Measurements from ENCODE around the gene SYNPO2. TPM values are rescaled to one million over a fixed set of nuclear protein-coding genes. Genes with fewer than 3 reads are reported as not detected.

The SYNPO2 gene
- total RNA-seq, 2 experiments from 2014 or later, result 0.22 to 0.41 TPM

- no peaks in the 10 kb centered on the region for H3K27me3 ChIP-seq (ENCODE audit: control insufficient read depth in 1 of 2, insufficient read depth in 2 of 2, low read length in 2 of 2)
- no peaks in the 10 kb centered on the region for H3K36me3 Mint-ChIP-seq (ENCODE audit: low read depth)
- CTCF ChIA-PET, result no interaction called here
- DNase-seq (no peak), ATAC-seq (ENCODE audit: poor library complexity) (no peak)
- H3K4me1 Mint-ChIP-seq (ENCODE audit: low read depth), result no peaks in the 10 kb centered on the region
- H3K9me3 Mint-ChIP-seq, result no peaks in the 10 kb centered on the region
- no peaks in the 10 kb centered on the region for H3K27me3 Mint-ChIP-seq
- TF ChIP-seq CTCF (IDR thresholded peaks at IDR 0.05), result no peak
- H3K9me3 ChIP-seq (ENCODE audit: control insufficient read depth in 1 of 2, insufficient read depth in 1 of 2, low read length in 2 of 2), result no peaks in the 10 kb centered on the region
- H3K36me3 ChIP-seq (ENCODE audit: insufficient read depth, low read length), result no peaks in the 10 kb centered on the region
- H3K4me3 Mint-ChIP-seq, result no peak overlapping the region
- POLR2A ChIA-PET, result no interaction called here
- intact Hi-C loops (cut with DNase I, micrococcal nuclease), result no loop called here
- no peak overlapping the region for H3K27ac ChIP-seq (ENCODE audit: low read depth in 1 of 2, low read length in 2 of 2)
- H3K4me1 ChIP-seq (ENCODE audit: insufficient read depth, low read length), result peaks cover 4% of the 10 kb centered on the region
- H3K27ac Mint-ChIP-seq, result no peak overlapping the region
- no peak overlapping the region for H3K4me3 ChIP-seq (ENCODE audit: low read length)
Measured at GRCh38 chr4:118867311-118868067, 21.2 kb upstream of the SYNPO2 start.

GRCh38 chr4:118869808-118870342, 18.8 kb upstream of the SYNPO2 start:
- H3K4me3 ChIP-seq (ENCODE audit: low read length), result no peak overlapping the region
- CTCF ChIA-PET, result no interaction called here
- no peaks in the 10 kb centered on the region for H3K4me1 Mint-ChIP-seq (ENCODE audit: low read depth)

GRCh38 chr4:118872181-118872580, 16.5 kb upstream of the SYNPO2 start:
- Histone ChIP-seq H3K27ac (ENCODE audit: low read depth in 1 of 2, low read length in 2 of 2) (no peak overlapping the region), H3K9me3 (ENCODE audit: control insufficient read depth in 1 of 2, insufficient read depth in 1 of 2, low read length in 2 of 2) (no peaks in the 10 kb centered on the region), H3K36me3 (ENCODE audit: insufficient read depth, low read length) (no peaks in the 10 kb centered on the region), H3K4me1 (ENCODE audit: insufficient read depth, low read length) (no peaks in the 10 kb centered on the region), H3K4me3 (ENCODE audit: low read length) (no peak overlapping the region), H3K27me3 (ENCODE audit: control insufficient read depth in 1 of 2, insufficient read depth in 2 of 2, low read length in 2 of 2) (no peaks in the 10 kb centered on the region)
- Mint-ChIP-seq H3K4me1 (ENCODE audit: low read depth) (no peaks in the 10 kb centered on the region), H3K27ac (no peak overlapping the region), H3K4me3 (no peak overlapping the region), H3K9me3 (no peaks in the 10 kb centered on the region), H3K27me3 (no peaks in the 10 kb centered on the region), H3K36me3 (ENCODE audit: low read depth) (peaks cover 11% of the 10 kb centered on the region)
- POLR2A ChIA-PET, result no interaction called here
- CTCF ChIA-PET, result no interaction called here
- ATAC-seq (ENCODE audit: poor library complexity), result no peak
- no peak for TF ChIP-seq CTCF (IDR thresholded peaks at IDR 0.05)
- DNase-seq, result no peak
- intact Hi-C loops (cut with DNase I, micrococcal nuclease), result no loop called here

More at GRCh38 chr4:118869808-118870342, 18.8 kb upstream of the SYNPO2 start:
- H3K9me3 ChIP-seq (ENCODE audit: control insufficient read depth in 1 of 2, insufficient read depth in 1 of 2, low read length in 2 of 2), result no peaks in the 10 kb centered on the region
- H3K9me3 Mint-ChIP-seq, result no peaks in the 10 kb centered on the region
- no peak overlapping the region for H3K27ac Mint-ChIP-seq
- POLR2A ChIA-PET, result no interaction called here
- no peak overlapping the region for H3K4me3 Mint-ChIP-seq
- ATAC-seq (ENCODE audit: poor library complexity) (no peak), DNase-seq (no peak)
- H3K36me3 ChIP-seq (ENCODE audit: insufficient read depth, low read length), result no peaks in the 10 kb centered on the region
- no peak overlapping the region for H3K27ac ChIP-seq (ENCODE audit: low read depth in 1 of 2, low read length in 2 of 2)
- no peak for TF ChIP-seq CTCF (IDR thresholded peaks at IDR 0.05)
- no peaks in the 10 kb centered on the region for H3K27me3 Mint-ChIP-seq
- H3K4me1 ChIP-seq (ENCODE audit: insufficient read depth, low read length), result peaks cover 3% of the 10 kb centered on the region
- intact Hi-C loops (cut with DNase I, micrococcal nuclease), result no loop called here
- no peaks in the 10 kb centered on the region for H3K27me3 ChIP-seq (ENCODE audit: control insufficient read depth in 1 of 2, insufficient read depth in 2 of 2, low read length in 2 of 2)
- no peaks in the 10 kb centered on the region for H3K36me3 Mint-ChIP-seq (ENCODE audit: low read depth)
